ENCODE results near the gene SIPA1L2.

GRCh38 chr1:232611834-232612233 lies 18.1 kb downstream of the SIPA1L2 start:
- TF ChIP-seq, protein P1, sequence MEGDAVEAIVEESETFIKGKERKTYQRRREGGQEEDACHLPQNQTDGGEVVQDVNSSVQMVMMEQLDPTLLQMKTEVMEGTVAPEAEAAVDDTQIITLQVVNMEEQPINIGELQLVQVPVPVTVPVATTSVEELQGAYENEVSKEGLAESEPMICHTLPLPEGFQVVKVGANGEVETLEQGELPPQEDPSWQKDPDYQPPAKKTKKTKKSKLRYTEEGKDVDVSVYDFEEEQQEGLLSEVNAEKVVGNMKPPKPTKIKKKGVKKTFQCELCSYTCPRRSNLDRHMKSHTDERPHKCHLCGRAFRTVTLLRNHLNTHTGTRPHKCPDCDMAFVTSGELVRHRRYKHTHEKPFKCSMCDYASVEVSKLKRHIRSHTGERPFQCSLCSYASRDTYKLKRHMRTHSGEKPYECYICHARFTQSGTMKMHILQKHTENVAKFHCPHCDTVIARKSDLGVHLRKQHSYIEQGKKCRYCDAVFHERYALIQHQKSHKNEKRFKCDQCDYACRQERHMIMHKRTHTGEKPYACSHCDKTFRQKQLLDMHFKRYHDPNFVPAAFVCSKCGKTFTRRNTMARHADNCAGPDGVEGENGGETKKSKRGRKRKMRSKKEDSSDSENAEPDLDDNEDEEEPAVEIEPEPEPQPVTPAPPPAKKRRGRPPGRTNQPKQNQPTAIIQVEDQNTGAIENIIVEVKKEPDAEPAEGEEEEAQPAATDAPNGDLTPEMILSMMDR (conservative IDR thresholded peaks at IDR 0.05 in 1 of 2, IDR thresholded peaks at IDR 0.05 in 1 of 2; ENCODE audit: extremely low read depth in 1 of 2, insufficient read depth in 1 of 2, low read depth in 1 of 2, low read length in 2 of 2): no peak
- no peak for TF ChIP-seq EZH2 (IDR thresholded peaks at IDR 0.05; ENCODE audit: borderline replicate concordance, low read length)

All from mammary epithelial cell (primary cell).